Colonic mucosa (tissue), 4 donors: ENCODE results near the gene UBE2U. TPM values are rescaled to one million over a fixed set of nuclear protein-coding genes. Genes with fewer than 3 reads are reported as not detected.
"Not testable (repeated sequence)": the region's sequence is repeated elsewhere in the genome, so short reads cannot be mapped to it uniquely, and the experiment has no call there.

ENCODE experiments used
- DNase-seq: peaks from one replicate; pipeline ENCODE4 v3.0.0-alpha.2; 2020
- H3K27ac ChIP-seq: fragments of 200-600 bp; one replicate; pipeline ENCODE4 v1.8.0; 2021
- H3K27me3 ChIP-seq: fragments of 200-600 bp; one replicate; pipeline ENCODE4 v1.8.0; 2021
- H3K36me3 ChIP-seq: fragments of 200-600 bp; one replicate; pipeline ENCODE4 v1.8.0; 2021
- H3K4me1 ChIP-seq: fragments of 200-600 bp; one replicate; pipeline ENCODE4 v1.8.0; 2021; ENCODE audit warnings: mild to moderate bottlenecking
- H3K4me3 ChIP-seq: fragments of 200-600 bp; one replicate; pipeline ENCODE4 v1.8.0; 2021
- H3K9ac ChIP-seq, 2 donors: one replicate each; pipeline ENCODE4 v1.7.0; 2013; ENCODE audit warnings: control low read depth in 2 of 2, low read depth in 2 of 2, low read length in 2 of 2
- H3K9me3 ChIP-seq: fragments of 200-600 bp; one replicate; pipeline ENCODE4 v1.8.0; 2021
- intact Hi-C: fragments of 100-400 bp; cut with DNase I; formaldehyde crosslinking; loops from one replicate; pipeline ENCODE4 v1.14.1; 2022
- total RNA-seq, 2 donors: library from RNA; stranded (reverse); fragmentation: NEBNext Ultra II Directional in 1 of 2; extraction: Animal tissue kit (Norgen Biotek cat#: 25700) in 1 of 2; gene quantifications; one replicate each; pipeline ENCODE4 v1.2.1, GENCODE V29; 2021
- TF ChIP-seq, protein P1 (sequence below): fragments of 200-600 bp; IDR thresholded peaks from one replicate; pipeline ENCODE4 v1.8.0; 2022; ENCODE audit warnings: antibody characterized with exemption, mild to moderate bottlenecking
- donor health status: healthy.
- donor health status: DM: no; HTN: no; CAD: no.
- donor health status: DM: no; HTN: no; CAD: no.

Gene UBE2U
- total RNA-seq, 2 donors from 2014 or later: not detected

DNA sequence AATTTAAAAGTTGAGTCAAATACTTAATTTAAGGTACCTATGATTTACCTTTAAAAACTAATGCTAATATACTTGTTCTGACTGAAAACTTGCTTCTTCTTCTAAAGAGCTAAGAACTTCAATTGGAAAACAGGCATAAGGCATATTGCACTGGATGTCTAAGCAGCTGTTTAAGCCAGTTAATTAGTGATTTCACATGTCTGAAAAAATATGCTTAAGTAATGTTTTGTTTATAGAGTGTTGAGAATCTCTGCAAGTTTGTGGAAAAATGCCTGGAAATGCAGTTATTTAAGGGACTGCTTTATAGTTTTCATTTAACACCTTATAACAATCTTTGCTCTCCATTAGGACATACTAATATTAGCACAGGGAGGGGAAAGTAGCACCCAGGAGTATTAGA is 28.2 kb downstream of the UBE2U start:
- DNase-seq: no peak
- Histone ChIP-seq H3K9me3 (no peaks in the 10 kb centered on the region), H3K27ac (no peak overlapping the region), H3K9ac (no peak overlapping the region), H3K4me3 (no peak overlapping the region), H3K27me3 (no peaks in the 10 kb centered on the region), H3K36me3 (no peaks in the 10 kb centered on the region), H3K4me1 (no peaks in the 10 kb centered on the region)
- TF ChIP-seq, protein P1, sequence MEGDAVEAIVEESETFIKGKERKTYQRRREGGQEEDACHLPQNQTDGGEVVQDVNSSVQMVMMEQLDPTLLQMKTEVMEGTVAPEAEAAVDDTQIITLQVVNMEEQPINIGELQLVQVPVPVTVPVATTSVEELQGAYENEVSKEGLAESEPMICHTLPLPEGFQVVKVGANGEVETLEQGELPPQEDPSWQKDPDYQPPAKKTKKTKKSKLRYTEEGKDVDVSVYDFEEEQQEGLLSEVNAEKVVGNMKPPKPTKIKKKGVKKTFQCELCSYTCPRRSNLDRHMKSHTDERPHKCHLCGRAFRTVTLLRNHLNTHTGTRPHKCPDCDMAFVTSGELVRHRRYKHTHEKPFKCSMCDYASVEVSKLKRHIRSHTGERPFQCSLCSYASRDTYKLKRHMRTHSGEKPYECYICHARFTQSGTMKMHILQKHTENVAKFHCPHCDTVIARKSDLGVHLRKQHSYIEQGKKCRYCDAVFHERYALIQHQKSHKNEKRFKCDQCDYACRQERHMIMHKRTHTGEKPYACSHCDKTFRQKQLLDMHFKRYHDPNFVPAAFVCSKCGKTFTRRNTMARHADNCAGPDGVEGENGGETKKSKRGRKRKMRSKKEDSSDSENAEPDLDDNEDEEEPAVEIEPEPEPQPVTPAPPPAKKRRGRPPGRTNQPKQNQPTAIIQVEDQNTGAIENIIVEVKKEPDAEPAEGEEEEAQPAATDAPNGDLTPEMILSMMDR: no peak
- intact Hi-C loops: no loop called here

DNA sequence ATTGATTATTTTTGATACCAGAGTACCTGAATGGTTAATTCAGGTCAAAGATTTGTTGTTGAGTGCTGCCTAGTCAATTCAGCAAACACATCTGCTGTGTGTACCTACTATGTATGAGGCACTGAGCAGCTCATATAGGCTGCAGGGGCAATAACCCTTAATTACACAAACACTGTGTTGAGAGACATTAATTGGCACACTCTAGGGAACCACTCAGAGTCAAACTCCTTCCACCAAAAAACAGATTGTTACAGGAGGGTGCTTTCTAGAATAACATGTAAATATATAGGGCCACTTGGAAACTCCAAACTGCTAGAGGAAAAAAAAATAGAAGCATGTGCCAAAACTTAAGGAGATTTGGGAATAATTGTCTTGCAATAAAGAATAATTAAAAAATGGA is 31.3 kb downstream of the UBE2U start:
- no peak overlapping the region for H3K27ac ChIP-seq
- TF ChIP-seq, protein P1: no peak
- H3K9me3 ChIP-seq: no peaks in the 10 kb centered on the region
- no peaks in the 10 kb centered on the region for H3K27me3 ChIP-seq
- no peak overlapping the region for H3K4me3 ChIP-seq
- intact Hi-C loops: no loop called here
- no peaks in the 10 kb centered on the region for H3K4me1 ChIP-seq
- no peak for DNase-seq
- no peaks in the 10 kb centered on the region for H3K36me3 ChIP-seq
- H3K9ac ChIP-seq: no peak overlapping the region

- no peak overlapping the region for H3K4me3 ChIP-seq
- intact Hi-C loops: no loop called here
- no peaks in the 10 kb centered on the region for H3K4me1 ChIP-seq
- no peaks in the 10 kb centered on the region for H3K36me3 ChIP-seq
- H3K27ac ChIP-seq: no peak overlapping the region
- no peak overlapping the region for H3K9ac ChIP-seq
- no peak for DNase-seq
- H3K27me3 ChIP-seq: no peaks in the 10 kb centered on the region
- TF ChIP-seq, protein P1: no peak
- no peaks in the 10 kb centered on the region for H3K9me3 ChIP-seq
These were observed 31.8 kb downstream of the UBE2U start for GRCh38 chr1:64235181-64235580.

- Histone ChIP-seq H3K27me3 (no peaks in the 10 kb centered on the region), H3K36me3 (no peaks in the 10 kb centered on the region), H3K27ac (no peak overlapping the region), H3K4me3 (no peak overlapping the region), H3K9ac (no peak overlapping the region), H3K4me1 (no peaks in the 10 kb centered on the region), H3K9me3 (no peaks in the 10 kb centered on the region)
- no peak for DNase-seq
- intact Hi-C loops: no loop called here
- TF ChIP-seq, protein P1: no peak
These were observed 32.5 kb downstream of the UBE2U start for GRCh38 chr1:64235910-64236309.

- TF ChIP-seq, protein P1: no peak
- Histone ChIP-seq H3K4me3 (no peak overlapping the region), H3K9me3 (no peaks in the 10 kb centered on the region), H3K4me1 (no peaks in the 10 kb centered on the region), H3K27me3 (no peaks in the 10 kb centered on the region), H3K36me3 (no peaks in the 10 kb centered on the region), H3K9ac (no peak overlapping the region), H3K27ac (no peak overlapping the region)
- DNase-seq: no peak
- intact Hi-C loops: no loop called here
These were observed 33.1 kb downstream of the UBE2U start for GRCh38 chr1:64236541-64236954.

DNA sequence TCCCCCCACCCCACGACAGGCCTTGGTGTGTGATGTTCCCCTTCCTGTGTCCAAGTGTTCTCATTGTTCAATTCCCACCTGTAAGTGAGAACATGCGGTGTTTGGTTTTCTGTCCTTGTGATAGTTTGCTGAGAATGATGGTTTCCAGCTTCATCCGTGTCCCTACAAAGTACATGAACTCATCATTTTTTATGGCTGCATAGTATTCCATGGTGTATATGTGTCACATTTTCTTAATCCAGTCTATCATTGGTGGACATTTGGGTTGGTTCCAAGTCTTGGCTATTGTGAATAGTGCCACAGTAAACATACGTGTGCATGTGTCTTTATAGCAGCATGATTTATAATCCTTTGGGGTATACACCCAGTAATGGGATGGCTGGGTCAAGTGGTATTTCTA is 36.1 kb downstream of the UBE2U start:
- H3K27ac ChIP-seq, H3K4me1 ChIP-seq, H3K36me3 ChIP-seq, H3K9me3 ChIP-seq, intact Hi-C loops, H3K9ac ChIP-seq, H3K4me3 ChIP-seq, DNase-seq, H3K27me3 ChIP-seq: not testable (repeated sequence)
